22Rv1 (cell line): ENCODE measurements around the gene KLK8.

Experiments used
- ZFX ChIP-seq: fragments of 450-650 bp; IDR thresholded peaks from 2 replicates; pipeline ENCODE4 v1.6.1; 2017; ENCODE audit warnings: antibody characterized with exemption, borderline replicate concordance
- TF ChIP-seq, protein P1 (sequence below): fragments of 450-650 bp; IDR thresholded peaks from 2 replicates; pipeline ENCODE4 v1.5.1; 2017; ENCODE audit warnings: mild to moderate bottlenecking

DNA sequence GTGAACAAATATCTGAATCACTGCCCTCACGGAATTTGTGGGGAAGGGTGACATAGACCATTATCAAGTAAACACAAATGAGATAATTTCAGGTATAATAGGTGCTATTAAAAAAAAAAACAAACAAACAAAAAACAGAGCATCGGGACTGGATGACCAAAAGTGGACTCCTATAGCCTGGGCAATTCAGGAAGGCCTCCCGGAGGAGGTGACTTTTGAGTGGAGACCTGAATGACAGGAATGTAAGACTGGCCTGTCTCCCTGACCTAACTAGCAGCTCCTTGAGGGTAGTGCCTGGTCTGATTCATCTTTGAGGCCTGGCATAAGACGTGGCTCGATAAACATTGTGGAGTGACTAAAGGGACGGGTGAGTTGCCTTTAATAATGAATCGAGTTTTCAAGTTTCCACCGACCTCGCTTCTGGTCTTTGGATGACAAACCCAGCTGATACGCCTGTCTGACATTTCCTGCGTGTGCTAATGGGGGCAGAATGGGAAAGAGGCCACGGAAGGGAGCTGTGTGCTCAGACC is 11.3 kb upstream of the KLK8 start:
- TF ChIP-seq, protein P1, sequence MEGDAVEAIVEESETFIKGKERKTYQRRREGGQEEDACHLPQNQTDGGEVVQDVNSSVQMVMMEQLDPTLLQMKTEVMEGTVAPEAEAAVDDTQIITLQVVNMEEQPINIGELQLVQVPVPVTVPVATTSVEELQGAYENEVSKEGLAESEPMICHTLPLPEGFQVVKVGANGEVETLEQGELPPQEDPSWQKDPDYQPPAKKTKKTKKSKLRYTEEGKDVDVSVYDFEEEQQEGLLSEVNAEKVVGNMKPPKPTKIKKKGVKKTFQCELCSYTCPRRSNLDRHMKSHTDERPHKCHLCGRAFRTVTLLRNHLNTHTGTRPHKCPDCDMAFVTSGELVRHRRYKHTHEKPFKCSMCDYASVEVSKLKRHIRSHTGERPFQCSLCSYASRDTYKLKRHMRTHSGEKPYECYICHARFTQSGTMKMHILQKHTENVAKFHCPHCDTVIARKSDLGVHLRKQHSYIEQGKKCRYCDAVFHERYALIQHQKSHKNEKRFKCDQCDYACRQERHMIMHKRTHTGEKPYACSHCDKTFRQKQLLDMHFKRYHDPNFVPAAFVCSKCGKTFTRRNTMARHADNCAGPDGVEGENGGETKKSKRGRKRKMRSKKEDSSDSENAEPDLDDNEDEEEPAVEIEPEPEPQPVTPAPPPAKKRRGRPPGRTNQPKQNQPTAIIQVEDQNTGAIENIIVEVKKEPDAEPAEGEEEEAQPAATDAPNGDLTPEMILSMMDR, result no peak
- TF ChIP-seq ZFX, result no peak
